ENCODE data around the gene ACER3.

DNA sequence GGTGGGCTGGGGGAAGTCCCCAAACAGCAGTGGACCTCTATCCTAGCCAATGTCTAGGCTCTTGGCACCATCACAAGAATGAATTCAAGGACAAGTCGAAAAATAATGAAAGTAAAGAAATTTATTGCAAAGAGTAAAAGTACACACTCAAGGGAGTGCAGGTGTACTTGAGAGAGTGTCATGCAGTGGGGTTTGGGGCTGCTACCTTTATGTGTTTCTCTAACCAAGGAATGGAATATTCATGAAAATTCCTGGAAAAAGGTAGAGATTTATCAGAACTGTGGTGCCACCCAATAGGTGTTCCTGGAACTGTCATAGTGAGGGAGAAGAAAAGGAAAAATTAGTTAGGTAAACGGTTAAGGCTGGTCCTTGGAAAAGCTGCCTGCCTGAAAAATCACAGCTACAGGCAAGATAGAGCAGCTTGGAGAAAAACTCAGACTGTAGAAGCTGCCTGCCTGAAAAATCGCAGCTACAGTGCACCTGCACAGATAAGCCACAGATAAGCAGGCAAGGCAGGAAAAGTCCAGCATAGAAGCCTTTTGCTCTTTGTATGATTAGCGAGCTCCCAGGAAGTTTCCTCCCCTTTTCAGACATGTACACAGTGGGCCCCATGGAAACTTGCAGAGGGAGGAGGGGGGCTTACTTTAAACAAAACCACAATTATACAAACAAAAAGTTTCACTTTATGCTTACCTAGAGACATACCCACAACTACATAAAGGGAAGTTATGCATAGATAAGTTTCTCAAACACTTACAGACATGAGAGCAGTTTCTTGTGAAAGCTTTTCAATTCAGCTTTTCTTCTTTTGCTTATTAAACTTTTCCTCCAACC, 102.1 kb downstream of the ACER3 start:
- TF ChIP-seq, protein P1, sequence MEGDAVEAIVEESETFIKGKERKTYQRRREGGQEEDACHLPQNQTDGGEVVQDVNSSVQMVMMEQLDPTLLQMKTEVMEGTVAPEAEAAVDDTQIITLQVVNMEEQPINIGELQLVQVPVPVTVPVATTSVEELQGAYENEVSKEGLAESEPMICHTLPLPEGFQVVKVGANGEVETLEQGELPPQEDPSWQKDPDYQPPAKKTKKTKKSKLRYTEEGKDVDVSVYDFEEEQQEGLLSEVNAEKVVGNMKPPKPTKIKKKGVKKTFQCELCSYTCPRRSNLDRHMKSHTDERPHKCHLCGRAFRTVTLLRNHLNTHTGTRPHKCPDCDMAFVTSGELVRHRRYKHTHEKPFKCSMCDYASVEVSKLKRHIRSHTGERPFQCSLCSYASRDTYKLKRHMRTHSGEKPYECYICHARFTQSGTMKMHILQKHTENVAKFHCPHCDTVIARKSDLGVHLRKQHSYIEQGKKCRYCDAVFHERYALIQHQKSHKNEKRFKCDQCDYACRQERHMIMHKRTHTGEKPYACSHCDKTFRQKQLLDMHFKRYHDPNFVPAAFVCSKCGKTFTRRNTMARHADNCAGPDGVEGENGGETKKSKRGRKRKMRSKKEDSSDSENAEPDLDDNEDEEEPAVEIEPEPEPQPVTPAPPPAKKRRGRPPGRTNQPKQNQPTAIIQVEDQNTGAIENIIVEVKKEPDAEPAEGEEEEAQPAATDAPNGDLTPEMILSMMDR (conservative IDR thresholded peaks at IDR 0.05; ENCODE audit: low read depth, low read length), result no peak
- TF ChIP-seq EZH2 (IDR thresholded peaks at IDR 0.05; ENCODE audit: borderline replicate concordance, low read depth, low read length, poor library complexity, severe bottlenecking), result no peak
